ENCODE data around the gene FAM236B.
"Not testable (repeated sequence)": the region's sequence is repeated elsewhere in the genome, so short reads cannot be mapped to it uniquely, and the experiment has no call there.

FAM236B gene

DNA sequence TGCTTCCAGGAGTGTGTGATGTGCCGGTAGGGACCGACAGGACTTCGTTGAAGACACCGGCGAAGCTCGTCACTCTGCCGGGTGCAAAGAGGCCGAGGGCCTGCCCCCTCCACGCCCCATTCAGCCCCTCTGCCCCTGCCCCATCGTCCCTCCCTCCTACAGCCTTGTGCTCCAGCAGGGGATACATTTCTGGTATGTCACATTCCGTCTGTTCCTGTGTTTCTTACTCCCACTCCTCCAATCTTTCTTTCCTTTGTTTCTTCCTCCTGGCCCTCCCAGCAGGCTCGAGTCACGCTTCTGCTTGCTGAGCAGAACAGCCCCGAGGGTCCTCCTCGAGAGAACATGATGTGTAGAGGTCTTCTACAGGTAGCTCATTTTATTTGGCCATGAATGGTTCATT is at the start of gene FAM236B:
TSS of gene FAM236B (minus strand) at position 101 of the 400 bp plus-strand sequence. CDS start at position 1, 100 bp downstream.
- DNase-seq (ENCODE audit: low spot score), result not testable (repeated sequence)

DNA sequence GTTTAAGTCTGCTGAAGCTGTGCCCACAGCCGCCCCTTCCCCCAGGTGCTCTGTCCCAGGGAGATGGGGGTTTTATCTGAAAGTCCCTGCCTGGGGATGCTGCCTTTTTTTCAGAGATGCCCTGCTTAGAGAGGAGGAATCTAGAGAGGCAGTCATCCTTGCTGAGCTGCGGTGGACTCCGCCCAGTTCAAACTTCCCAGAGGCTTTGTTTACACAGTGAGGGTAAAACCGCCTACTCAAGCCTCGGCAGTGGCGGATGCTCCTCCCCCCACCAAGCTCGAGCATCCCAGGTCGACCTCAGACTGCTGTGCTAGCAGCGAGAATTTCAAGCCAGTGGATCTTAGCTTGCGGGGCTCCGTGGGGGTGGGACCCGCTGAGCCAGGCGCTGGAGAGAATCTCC is 48.2 kb upstream of the FAM236B start:
- not testable (repeated sequence) for DNase-seq (ENCODE audit: low spot score)

DNA sequence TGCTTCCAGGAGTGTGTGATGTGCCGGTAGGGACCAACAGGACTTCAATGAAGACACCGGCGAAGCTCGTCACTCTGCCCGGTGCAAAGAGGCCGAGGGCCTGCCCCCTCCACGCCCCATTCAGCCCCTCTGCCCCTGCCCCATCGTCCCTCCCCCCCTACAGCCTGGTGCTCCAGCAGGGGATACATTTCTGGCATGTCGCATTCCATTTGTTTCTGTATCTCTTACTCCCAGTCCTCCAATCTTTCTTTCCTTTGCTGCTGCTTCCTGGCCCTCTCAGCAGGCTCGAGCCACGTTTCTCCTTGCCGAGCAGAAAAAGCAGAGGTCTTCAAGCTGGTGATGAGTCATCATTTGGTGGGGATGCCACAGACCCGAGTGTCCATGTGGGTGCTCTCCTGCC is 25.6 kb upstream of the FAM236B start, which contains the start of gene FAM236D:
TSS of gene FAM236D (minus strand) at position 101 of the 400 bp plus-strand sequence. CDS start at position 1, 100 bp downstream.
- DNase-seq (ENCODE audit: low spot score), result not testable (repeated sequence)

DNA sequence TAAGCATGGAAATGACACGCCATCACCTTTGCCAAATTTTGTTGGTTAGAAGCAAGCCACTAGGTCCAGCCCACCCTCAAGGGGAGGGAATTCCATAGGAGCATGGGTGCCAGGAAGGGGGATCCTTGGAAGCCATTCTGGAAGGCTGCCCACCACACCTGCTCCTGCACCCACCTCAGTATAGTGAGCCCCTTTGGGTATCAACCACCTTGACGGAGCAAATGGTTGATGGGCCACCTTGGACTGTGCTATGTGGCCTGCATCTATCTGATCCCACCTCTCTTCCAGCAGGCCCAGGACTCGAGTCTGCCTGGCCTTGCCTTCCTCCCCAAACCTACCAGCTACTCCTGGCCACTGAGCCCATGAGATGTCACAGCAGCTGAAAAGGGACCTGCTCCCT is 7.9 kb upstream of the FAM236B start:
- DNase-seq (ENCODE audit: low spot score), result not testable (repeated sequence)

DNA sequence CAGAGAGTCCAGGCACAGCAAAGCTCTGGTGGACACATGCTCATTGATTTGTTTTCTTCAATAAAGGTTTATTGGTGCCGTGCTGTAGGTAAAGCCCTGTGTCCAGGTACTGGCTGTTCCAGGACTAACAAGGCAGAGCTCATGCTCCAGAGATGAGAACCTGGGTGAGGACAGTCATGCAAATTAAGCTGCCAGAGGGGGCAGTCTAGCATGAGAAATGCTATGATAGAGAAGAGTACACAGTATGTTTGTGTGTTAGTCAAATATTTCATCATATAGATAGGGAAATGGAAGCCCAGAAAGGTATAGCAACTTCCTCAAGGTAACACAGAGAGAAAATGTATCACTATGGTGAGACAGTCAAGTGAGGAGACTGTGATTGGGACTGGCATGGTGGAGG is 5.7 kb upstream of the FAM236B start:
- not testable (repeated sequence) for DNase-seq (ENCODE audit: low spot score)

DNA sequence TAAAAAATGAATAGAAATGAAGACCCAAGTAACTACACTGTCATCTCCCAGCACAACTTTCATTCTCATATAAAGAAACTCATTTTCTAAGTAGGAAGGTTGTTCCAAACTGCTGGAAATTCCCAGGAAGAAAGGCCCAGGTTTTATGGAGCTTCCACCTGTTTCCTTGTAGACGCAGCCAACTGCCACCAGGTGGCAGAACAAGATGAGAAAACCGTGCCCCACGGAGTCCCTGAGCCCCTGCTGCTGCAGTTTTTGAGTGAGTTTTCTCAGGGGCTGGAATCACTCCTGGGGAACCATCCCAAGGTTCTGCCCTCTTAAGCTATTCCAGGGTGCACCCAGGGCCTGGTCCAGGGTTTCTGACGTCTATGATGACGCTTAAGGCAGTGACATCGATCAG is 1.5 kb upstream of the FAM236B start:
- not testable (repeated sequence) for DNase-seq (ENCODE audit: low spot score)

DNA sequence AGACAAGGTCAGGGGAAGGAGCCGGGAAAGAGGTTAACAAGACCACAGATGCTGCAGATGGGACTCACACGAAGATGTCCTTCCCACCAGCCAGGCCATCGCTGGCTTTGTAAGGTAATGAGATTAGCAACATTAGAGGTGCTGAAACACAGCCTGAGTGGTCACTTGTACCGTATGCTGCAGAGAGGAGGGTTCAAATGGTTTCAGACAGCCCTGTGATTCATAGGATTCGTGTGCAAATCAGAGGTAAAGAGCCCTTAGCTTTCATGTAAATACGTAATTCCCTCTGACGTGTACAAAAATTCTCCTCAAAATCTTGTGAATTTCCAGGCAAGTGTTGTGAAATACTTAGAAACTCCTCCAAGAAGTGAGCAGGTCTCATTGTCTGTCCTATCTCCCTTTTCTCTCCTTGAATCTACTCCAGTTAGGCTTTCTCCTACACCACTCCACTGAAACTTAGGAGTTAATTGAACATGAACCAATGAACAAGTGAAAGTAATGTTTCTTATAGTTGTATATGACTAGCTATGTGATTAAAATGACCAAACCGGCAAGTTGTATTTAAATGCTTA is 991 bp upstream of the FAM236B start:
- DNase-seq (ENCODE audit: low spot score), result not testable (repeated sequence)

DNA sequence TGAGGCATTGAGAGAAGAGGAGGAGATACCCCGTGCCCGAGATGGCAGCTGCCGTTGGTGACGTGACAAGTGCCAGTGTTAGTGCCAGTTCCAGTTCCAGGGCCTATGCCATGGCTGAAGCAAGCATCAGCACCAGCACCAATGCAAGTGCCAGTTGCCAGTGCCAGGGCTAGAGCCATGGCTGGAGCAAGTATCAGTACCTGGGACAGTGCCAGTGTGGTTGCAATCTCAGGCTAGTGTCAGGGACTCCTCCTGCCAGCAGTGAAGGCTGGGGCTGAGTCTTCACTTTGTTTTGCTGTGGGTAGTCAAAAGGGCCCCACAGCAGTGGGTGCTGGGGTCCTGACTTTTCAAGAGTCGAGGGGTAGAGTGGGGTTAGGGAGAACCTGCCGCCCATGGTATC is 4.3 kb downstream of the FAM236B start:
- not testable (repeated sequence) for DNase-seq (ENCODE audit: low spot score)

DNA sequence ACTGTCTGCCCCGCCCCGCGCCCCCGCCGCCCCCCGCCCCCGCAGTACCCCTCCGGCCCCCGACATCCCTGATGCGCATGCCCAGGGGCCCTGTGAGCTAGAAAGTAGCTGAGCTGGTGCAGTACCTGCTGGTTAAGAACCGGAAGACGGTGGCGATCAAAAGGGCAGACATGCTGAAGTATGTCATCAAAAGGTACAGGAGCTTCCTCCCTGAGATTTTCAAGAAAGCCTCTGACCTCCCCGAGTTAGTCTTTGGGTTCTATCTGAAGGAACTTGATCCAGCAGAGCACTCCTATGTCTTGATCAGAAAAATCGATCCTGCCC is 5.0 kb downstream of the FAM236B start:
- not testable (repeated sequence) for DNase-seq (ENCODE audit: low spot score)

DNA sequence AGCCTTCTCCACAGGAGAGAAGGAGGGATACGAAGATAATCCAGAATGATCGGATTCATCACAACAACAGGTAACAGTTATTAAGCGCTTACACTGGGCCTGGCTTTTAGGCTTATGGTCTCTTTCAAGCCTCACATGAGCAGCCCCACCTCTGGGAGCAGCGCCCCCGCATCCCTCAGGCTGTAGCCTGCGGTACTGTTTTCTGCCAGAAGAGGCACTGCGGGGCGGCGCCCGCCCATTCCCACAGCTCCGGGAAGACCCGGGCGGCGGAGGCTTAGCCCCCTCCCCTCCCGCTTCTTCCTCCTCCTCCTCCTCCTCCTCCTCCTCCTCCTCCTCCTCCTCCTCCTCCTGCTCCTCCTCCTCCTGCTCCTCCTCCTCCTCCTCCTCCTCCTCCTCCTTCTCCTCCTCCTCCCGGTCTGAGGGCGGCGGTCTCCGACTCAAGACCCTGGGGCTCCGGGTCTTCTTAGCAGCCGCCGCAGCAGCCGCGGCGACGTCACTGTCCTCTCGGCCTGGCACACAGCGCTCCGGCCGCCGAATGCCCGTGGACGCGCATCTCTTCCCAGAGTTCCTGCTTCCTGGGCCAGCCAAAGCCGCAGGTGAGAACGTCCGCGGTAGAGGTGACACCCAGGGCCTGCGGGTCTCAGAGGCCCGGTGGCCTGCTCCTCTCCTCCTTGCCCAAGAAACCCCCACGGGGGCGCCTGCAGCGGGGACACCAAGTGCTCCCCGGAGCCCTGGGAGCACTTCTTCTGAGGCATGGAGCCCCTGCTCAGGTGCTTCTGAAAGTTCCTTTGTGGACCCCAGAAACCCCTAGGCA is 5.6 kb downstream of the FAM236B start, which contains the start of gene DMRTC1B:
TSS of gene DMRTC1B (plus strand) at position 238 of the 814 bp plus-strand sequence. CDS start 68,246 bp downstream, outside the sequence.
- DNase-seq (ENCODE audit: low spot score), result not testable (repeated sequence)

DNA sequence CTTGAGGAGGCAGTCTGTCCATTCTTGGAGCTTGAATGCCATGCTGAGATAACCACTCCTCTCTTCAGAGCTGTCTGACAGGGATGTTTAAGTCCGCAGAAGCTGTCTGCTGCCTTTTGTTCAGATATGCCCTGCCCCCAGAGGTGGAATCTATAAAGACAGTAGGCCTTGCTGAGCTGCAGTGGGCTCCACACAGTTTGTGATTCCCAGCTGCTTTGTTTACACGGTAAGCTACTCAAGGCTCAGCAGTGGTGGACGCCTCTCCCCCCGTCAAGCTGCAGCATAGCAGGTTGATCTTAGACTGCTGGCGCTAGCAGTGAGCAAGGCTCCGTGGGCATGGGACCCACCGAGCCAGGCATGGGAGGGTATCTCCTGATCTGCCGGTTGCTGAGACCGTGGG is 22.0 kb downstream of the FAM236B start:
- not testable (repeated sequence) for DNase-seq (ENCODE audit: low spot score)

DNA sequence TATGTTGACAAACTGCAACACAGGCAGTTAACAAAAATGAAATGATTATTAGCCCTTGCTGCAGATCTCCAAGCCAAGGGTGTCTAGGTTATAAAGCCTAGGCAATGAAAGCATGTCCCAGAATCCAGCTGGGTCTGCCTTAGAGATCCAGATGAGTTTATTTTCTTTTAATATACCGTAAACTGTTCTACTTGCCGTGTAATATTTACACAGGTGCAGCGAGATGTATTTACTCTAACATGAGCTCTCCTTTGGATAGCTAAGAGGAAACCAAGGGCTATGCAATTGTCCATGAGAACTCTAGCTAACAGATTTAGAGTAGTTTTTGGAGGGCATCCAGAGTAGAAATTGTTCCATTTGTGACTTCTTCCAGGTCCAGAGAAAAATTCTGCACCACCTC is 33.9 kb downstream of the FAM236B start:
- not testable (repeated sequence) for DNase-seq (ENCODE audit: low spot score)

DNA sequence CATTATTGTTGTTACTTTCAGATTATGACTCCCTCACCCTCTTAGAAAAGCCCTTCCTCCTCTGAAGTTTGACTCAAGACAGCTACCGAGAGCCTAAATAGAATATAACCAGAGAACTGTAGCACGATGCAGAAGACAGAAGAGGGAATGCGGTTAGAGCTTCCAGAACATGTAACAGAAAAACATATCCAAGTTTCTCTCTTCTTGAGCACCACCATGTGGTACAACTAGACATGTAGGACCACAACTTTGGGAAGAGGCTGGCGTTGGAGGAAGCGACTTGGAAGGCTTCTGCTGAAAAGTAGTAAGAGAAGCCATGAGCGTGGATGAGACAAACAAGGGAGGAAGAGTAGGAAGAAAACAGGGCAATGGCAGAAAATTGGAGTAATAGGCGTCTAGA is 36.9 kb downstream of the FAM236B start:
- DNase-seq (ENCODE audit: low spot score), result not testable (repeated sequence)

DNA sequence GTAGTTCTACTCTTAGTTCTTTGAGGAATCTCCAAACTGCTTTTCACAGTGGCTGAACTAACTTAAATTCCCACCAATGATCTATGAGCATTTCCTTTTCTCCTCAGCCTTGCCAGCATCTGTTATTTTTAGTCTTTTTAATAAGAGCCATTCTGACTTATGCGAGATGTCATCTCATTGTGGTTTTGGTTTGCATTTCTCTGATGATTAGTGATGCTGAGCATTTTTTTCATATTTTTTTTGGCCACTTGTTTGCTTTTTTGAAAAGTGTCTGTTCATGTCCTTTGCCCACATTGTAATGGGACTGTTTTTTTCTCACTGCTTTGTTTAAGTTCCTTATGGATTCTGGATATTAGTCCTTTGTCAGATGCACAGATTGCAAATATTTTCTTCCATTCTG is 46.9 kb downstream of the FAM236B start:
- DNase-seq (ENCODE audit: low spot score), result no peak

DNA sequence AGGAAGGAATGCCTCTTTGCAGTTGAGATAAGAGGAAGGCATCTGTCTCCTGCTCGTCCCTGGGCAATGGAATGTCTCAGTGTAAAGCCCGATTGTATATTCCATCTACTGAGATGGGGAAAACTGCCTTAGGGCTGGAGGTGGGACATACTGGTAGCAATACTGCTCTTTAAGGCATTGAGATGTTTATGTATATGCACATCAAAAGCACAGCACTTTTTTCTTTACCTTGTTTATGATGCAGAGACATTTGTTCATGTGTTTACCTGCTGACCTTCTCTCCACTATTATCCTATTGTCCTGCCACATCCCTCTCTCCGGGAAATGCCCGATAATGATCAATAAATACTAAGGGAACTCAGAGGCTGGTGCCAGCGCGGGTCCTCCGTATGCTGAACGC is 48.8 kb downstream of the FAM236B start:
- DNase-seq (ENCODE audit: low spot score), result not testable (repeated sequence)

All from D341Med (cell line).